Measurements from ENCODE around the gene FYB1.
"Not testable (repeated sequence)": the region's sequence is repeated elsewhere in the genome, so short reads cannot be mapped to it uniquely, and the experiment has no call there.

Gene FYB1

DNA sequence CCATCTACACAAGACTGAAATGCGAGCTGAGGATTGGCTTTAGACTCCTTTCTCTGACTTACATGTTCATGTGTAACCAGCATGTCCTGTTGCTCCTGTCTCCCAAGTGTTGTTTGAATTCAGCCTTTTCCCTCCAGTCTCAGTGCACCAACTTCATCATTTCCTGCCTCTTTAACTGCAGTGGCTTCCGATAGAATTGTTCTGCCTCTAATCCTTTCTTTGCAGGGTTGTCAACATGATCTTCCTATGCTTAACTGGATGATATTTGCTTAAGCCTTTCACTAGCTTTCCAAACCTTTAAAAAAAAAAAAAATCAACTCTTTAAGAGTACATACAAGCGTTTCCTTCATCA lies 6.7 kb upstream of the FYB1 start:
- no peak for DNase-seq (ENCODE audit: low read depth)

GRCh38 chr5:39225405-39226099 lies 6.2 kb upstream of the FYB1 start:
- no peak for DNase-seq (ENCODE audit: low read depth)

GRCh38 chr5:39224196-39224761 lies 4.9 kb upstream of the FYB1 start:
- DNase-seq (ENCODE audit: low read depth) = no peak

GRCh38 chr5:39223565-39224156 lies 4.3 kb upstream of the FYB1 start:
- DNase-seq (ENCODE audit: low read depth) = no peak

DNA sequence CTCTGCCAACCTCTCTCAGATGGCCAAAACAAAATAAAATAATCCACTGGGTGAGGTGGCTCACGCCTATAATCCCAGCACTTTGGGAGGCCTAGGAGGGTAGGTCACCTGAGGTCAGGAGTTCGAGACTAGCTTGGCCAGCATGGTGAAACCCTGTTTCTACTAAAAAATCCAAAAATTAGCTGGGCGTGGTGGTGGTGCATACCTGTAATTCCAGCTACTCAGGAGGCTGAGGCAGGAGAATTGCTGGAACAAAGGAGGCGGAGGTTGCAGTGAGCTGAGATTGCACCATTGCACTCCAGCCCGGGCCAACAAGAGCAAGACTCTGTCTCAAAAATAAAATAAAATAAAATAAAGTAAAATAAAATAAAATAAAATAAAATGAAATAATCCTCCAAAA lies 2.3 kb upstream of the FYB1 start:
- not testable (repeated sequence) for DNase-seq (ENCODE audit: low read depth)

- no peak for DNase-seq (ENCODE audit: low read depth)
Measured at GRCh38 chr5:39220280-39221030, 1.1 kb upstream of the FYB1 start.

DNA sequence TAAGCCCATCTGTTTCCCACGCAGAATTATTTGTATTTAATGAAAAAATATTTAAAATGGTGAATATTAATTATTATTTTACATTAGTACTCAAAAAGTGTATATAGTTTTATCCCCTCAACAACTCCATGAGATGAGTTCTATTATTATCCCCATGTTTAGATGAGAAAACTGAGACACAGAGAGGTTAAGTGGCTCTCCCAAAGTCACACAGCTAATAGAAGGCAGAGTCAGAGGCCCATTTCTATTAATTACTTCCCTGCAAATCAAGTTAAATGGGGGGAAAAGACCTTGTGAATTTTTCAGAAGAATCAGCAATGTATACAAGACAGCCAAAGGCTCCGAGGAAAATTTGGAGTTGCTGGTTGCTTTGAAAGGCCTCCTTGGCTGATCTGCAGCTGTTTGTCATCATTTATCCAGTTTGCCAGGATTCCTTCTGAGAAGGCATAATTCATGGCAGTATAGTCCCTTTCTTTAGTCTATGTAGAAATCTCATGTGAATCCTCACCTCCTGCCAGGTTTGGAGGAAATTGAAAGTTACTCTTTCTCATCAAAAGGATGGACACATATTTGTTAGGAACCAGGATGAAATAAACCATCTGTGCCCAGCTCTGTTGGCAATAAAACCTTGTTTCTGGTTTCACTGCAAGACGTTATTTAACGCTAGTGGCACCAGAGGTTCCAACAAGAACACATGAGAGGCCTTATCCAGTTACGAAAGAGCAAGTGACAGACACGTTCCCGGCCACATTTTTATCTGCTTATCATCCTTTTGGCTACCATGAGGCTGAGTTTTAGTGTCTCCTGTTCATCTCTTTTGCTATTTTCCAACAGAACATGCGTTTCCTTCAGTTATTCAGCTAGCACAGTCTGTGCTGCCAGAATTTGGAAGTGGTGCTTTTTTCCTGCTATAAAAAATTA lies 621 bp downstream of the FYB1 start:
- no peak for DNase-seq (ENCODE audit: low read depth)

GRCh38 chr5:39217365-39218281 lies 1.7 kb downstream of the FYB1 start:
- peak; percentile 77 for DNase-seq (ENCODE audit: low read depth)

DNA sequence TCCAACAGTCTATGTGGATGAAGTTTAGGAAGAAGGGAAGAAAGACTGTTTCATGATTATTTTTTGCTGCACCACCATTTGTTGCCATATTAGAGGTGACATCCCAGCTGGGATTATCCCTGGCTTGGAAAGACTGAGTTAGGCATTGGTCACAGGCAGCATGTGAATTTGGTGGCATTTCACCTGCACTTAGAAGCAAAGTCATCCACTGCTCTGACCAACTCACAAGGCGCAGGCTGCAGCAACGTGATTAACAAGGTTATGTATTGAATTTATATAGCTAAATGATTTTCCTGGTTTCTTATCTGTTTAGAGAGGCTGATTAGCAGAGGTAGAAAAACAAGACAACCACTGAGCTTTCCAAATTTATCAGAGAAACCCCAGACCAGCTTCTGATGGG lies 2.7 kb downstream of the FYB1 start:
- no peak for DNase-seq (ENCODE audit: low read depth)

GRCh38 chr5:39215857-39216256 lies 3.5 kb downstream of the FYB1 start:
- no peak for DNase-seq (ENCODE audit: low read depth)

GRCh38 chr5:39214912-39215709 lies 4.3 kb downstream of the FYB1 start:
- DNase-seq (ENCODE audit: low read depth) = no peak

GRCh38 chr5:39213447-39214207 lies 5.7 kb downstream of the FYB1 start:
- DNase-seq (ENCODE audit: low read depth) = no peak

- no peak for DNase-seq (ENCODE audit: low read depth)
Measured at GRCh38 chr5:39211773-39212172, 7.6 kb downstream of the FYB1 start.

GRCh38 chr5:39209924-39210323 lies 9.4 kb downstream of the FYB1 start:
- peak; percentile 66 for DNase-seq (ENCODE audit: low read depth)

- DNase-seq (ENCODE audit: low read depth) = no peak
Measured at GRCh38 chr5:39208471-39208870, 10.9 kb downstream of the FYB1 start.

GRCh38 chr5:39207345-39208045 lies 11.9 kb downstream of the FYB1 start:
- DNase-seq (ENCODE audit: low read depth) = no peak

DNA sequence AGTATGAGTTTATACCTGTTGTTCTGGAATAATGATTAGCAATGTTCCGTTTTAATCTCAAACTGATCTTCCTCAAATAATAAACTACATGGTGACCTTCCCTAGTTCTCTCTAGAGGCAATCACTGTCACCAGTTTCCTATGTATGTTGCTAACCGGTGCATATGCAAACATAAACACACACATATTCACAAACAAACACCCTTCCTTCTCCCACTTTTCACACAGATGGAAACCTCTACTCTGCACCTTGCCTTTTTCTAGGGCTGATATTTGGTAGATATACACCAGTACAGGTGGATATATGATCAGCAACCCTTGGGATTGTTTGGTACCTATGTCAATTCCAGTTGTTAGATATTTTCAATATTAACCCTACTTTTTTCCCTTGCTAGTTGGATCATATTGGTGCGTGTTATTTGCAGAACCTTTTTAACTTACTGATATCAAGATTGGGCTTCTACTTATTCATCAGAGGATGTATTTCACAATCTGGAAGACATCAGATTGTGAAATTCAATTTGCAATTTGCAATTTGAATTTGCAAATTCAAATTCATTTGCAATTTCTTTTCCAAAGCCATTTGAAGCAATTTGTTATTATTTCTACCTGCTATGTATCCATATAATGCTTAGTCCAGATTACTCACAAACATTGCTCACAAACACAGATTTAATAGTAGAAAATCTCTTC lies 12.6 kb downstream of the FYB1 start:
- no peak for DNase-seq (ENCODE audit: low read depth)

DNA sequence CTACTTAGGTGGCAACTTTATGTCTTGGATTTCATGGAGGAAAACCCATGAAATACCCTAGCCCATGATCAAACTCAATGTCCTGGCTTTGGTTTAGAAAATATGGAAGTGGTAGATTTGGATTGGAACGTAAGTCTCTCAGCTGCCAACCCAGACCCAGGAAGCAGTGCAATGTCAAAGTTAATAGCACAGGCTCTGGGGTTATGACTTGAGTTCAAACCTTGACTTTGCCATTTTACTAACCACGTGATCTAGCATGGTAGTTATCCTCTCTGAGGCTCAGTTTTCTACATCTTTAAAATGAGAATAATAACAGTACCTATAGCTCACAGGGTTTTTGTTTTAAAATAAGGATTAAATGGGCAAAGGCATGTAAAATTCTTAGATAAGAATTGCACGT lies 13.8 kb downstream of the FYB1 start:
- no peak for DNase-seq (ENCODE audit: low read depth)
